Loucy (cell line): Measurements from ENCODE around the gene ROBO2.

Experiments used
- H2AFZ ChIP-seq: fragments of 200-600 bp; sonication (generic); 2 replicates; pipeline ENCODE4 v1.6.0; 2016; ENCODE audit warnings: antibody characterized with exemption, mild to moderate bottlenecking, low read length, moderate library complexity
- H3F3A ChIP-seq: fragments of 200-600 bp; 2 replicates; pipeline ENCODE4 v1.6.0; 2016; ENCODE audit warnings: antibody characterized with exemption, low read depth, mild to moderate bottlenecking
- H3K27me3 ChIP-seq: fragments of 200-600 bp; sonication (generic); 2 replicates; pipeline ENCODE4 v1.6.1; 2014; ENCODE audit warnings: low read length, mild to moderate bottlenecking; ENCODE audit not compliant: insufficient read depth, poor library complexity, severe bottlenecking
- H3K36me3 ChIP-seq: fragments of 200-600 bp; sonication (generic); 2 replicates; pipeline ENCODE4 v1.6.1; 2016; ENCODE audit warnings: low read length; ENCODE audit not compliant: insufficient read depth
- H3K4me1 ChIP-seq: fragments of 200-600 bp; sonication (generic); 2 replicates; pipeline ENCODE4 v1.5.1; 2014; ENCODE audit warnings: low read length, mild to moderate bottlenecking; ENCODE audit not compliant: insufficient read depth, poor library complexity, severe bottlenecking
- H3K4me2 ChIP-seq: fragments of 200-600 bp; sonication (generic); 2 replicates; pipeline ENCODE4 v1.6.0; 2014; ENCODE audit warnings: antibody characterized with exemption, low read length, low read depth, mild to moderate bottlenecking; ENCODE audit not compliant: poor library complexity, severe bottlenecking
- H3K4me3 ChIP-seq: fragments of 200-600 bp; sonication (generic); 2 replicates; pipeline ENCODE4 v1.5.1; 2014; ENCODE audit warnings: low read length, mild to moderate bottlenecking, mixed read lengths; ENCODE audit not compliant: poor library complexity, severe bottlenecking
- H3K79me2 ChIP-seq: fragments of 200-600 bp; sonication (generic); 2 replicates; pipeline ENCODE4 v1.6.1; 2014; ENCODE audit warnings: low read length; ENCODE audit not compliant: insufficient read depth
- H3K9ac ChIP-seq: fragments of 200-600 bp; sonication (generic); 2 replicates; pipeline ENCODE4 v1.6.0; 2014; ENCODE audit warnings: mild to moderate bottlenecking, low read depth, low read length, moderate library complexity; ENCODE audit not compliant: poor library complexity, severe bottlenecking
- H3K9me2 ChIP-seq: fragments of 200-600 bp; sonication (generic); replicated peaks from 2 replicates; pipeline ENCODE4 v1.6.1; 2016; ENCODE audit warnings: low read depth, low read length, mixed read lengths
- H3K9me3 ChIP-seq: fragments of 200-600 bp; sonication (generic); 2 replicates; pipeline ENCODE4 v1.6.1; 2014; ENCODE audit warnings: mild to moderate bottlenecking, antibody characterized with exemption, low read length, low read depth; ENCODE audit not compliant: insufficient read depth
- H4K20me1 ChIP-seq: fragments of 200-600 bp; sonication (generic); 2 replicates; pipeline ENCODE4 v1.6.0; 2014; ENCODE audit warnings: antibody characterized with exemption, low read length, mild to moderate bottlenecking; ENCODE audit not compliant: insufficient read depth, poor library complexity, severe bottlenecking
- CTCF ChIP-seq: fragments of 200-600 bp; sonication (generic); conservative IDR thresholded peaks from 2 replicates; pipeline ENCODE4 v1.5.1; 2014; ENCODE audit warnings: mild to moderate bottlenecking, antibody characterized with exemption, low read length
- EZH2phosphoT487 ChIP-seq: fragments of 200-600 bp; IDR thresholded peaks from 2 replicates; pipeline ENCODE4 v1.6.1; 2018; ENCODE audit warnings: antibody characterized with exemption, mild to moderate bottlenecking, moderate library complexity, borderline replicate concordance

The ROBO2 gene

GRCh38 chr3:77684115-77684514, 644.2 kb downstream of the ROBO2 start:
- Histone ChIP-seq H3F3A (no peaks in the 10 kb centered on the region), H3K4me1 (no peaks in the 10 kb centered on the region), H3K9ac (no peak overlapping the region), H2AFZ (no peak overlapping the region), H3K4me2 (no peak overlapping the region), H3K9me2 (no peaks in the 10 kb centered on the region), H4K20me1 (no peaks in the 10 kb centered on the region), H3K27me3 (no peaks in the 10 kb centered on the region), H3K79me2 (no peaks in the 10 kb centered on the region), H3K4me3 (no peak overlapping the region), H3K36me3 (no peaks in the 10 kb centered on the region), H3K9me3 (peaks cover 3% of the 10 kb centered on the region; the same call in 1 of the 2 replicates)
- TF ChIP-seq EZH2phosphoT487: no peak
- TF ChIP-seq CTCF: no peak

DNA sequence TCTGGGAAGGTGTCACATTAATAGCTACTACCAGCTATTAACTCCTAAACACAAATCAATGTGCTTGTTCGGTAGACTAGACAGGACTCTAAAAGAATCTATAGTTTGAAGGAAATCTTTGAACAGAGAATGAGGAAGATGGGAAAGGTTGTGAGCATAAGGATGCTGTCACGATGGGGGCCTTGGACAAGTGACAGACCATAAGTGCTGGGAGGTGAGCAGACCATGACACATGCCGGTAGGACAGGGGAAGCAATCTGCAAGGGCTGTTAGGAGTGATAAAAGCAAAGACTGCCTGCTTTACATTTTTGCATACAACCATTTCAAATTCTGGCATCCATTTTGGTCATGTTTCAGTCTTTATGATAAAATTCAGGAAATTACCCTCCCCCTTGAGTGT, 645.8 kb downstream of the ROBO2 start:
- Histone ChIP-seq H3K79me2 (no peaks in the 10 kb centered on the region), H3K4me2 (no peak overlapping the region), H3K27me3 (no peaks in the 10 kb centered on the region), H3K9me2 (no peaks in the 10 kb centered on the region), H3K9me3 (peaks cover 3% of the 10 kb centered on the region; the same call in 1 of the 2 replicates), H3K4me1 (no peaks in the 10 kb centered on the region), H3F3A (no peaks in the 10 kb centered on the region), H3K36me3 (no peaks in the 10 kb centered on the region), H4K20me1 (no peaks in the 10 kb centered on the region), H3K9ac (no peak overlapping the region), H3K4me3 (no peak overlapping the region), H2AFZ (no peak overlapping the region)
- TF ChIP-seq CTCF (no peak), EZH2phosphoT487 (no peak)

DNA sequence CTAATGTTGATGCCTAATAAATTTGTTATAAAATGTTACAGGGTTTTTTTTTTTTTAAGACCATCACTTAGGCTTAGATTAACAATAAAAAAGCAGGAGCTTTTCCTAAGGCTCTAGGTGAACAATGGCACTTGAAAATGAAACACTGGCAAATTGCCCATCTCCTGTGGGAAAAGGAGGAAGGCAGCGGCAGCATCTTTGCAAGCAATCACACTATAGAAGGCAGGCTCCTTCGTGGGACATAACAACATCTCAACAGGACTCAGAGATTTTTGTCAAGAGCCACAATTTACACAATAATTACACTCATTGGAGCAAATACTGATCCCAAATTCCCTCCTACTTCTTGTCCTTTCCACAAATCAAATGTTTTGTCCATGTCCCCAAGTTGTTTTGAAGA, 646.7 kb downstream of the ROBO2 start:
- H3K9me2 ChIP-seq: no peaks in the 10 kb centered on the region
- H2AFZ ChIP-seq: no peak overlapping the region
- H3K4me3 ChIP-seq: no peak overlapping the region
- H3F3A ChIP-seq: no peaks in the 10 kb centered on the region
- TF ChIP-seq EZH2phosphoT487: no peak
- TF ChIP-seq CTCF: no peak
- no peaks in the 10 kb centered on the region for H3K4me1 ChIP-seq
- no peaks in the 10 kb centered on the region for H3K36me3 ChIP-seq
- no peaks in the 10 kb centered on the region for H3K27me3 ChIP-seq
- peaks cover 3% of the 10 kb centered on the region; the same call in 1 of the 2 replicates for H3K9me3 ChIP-seq
- H4K20me1 ChIP-seq: no peaks in the 10 kb centered on the region
- no peak overlapping the region for H3K4me2 ChIP-seq
- no peaks in the 10 kb centered on the region for H3K79me2 ChIP-seq
- no peak overlapping the region for H3K9ac ChIP-seq
